GM12891 (cell line): ENCODE measurements around the gene EYS.

Experiments used
- POLR2A ChIP-seq: IDR thresholded peaks from 2 replicates; pipeline ENCODE4 v1.6.1; 2011; ENCODE audit warnings: low read depth, low read length, control low read depth
- POLR2AphosphoS5 ChIP-seq: IDR thresholded peaks from 2 replicates; pipeline ENCODE4 v1.6.1; 2011; ENCODE audit warnings: low read depth, low read length, control low read depth
- TAF1 ChIP-seq: IDR thresholded peaks from 2 replicates; pipeline ENCODE4 v1.6.1; 2011; ENCODE audit warnings: low read depth, low read length, control low read depth

- TF ChIP-seq POLR2A = no peak
- no peak for TF ChIP-seq TAF1
- no peak for TF ChIP-seq POLR2AphosphoS5
Observed at GRCh38 chr6:63899550-63899949, 1807.5 kb downstream of the EYS start.
